Stomach smooth muscle (tissue), 2 donors: ENCODE measurements around the gene RICTOR.

Source experiments
- H3K27ac ChIP-seq: one replicate; pipeline ENCODE4 v1.7.0; 2013; ENCODE audit warnings: mild to moderate bottlenecking, low read length, inconsistent platforms
- H3K27me3 ChIP-seq, 2 donors: one replicate each; pipeline ENCODE4 v1.7.0; 2013; ENCODE audit warnings: low read length in 2 of 2; ENCODE audit not compliant: insufficient read depth in 2 of 2, control insufficient read depth in 1 of 2
- H3K36me3 ChIP-seq, 2 donors: one replicate each; pipeline ENCODE4 v1.7.0; 2013; ENCODE audit warnings: low read length in 2 of 2; ENCODE audit not compliant: control insufficient read depth in 2 of 2, insufficient read depth in 2 of 2
- H3K4me1 ChIP-seq: one replicate; pipeline ENCODE4 v1.7.0; 2013; ENCODE audit warnings: low read length; ENCODE audit not compliant: control insufficient read depth, insufficient read depth
- H3K4me3 ChIP-seq, 2 donors: one replicate each; pipeline ENCODE4 v1.7.0; 2013; ENCODE audit warnings: low read length in 2 of 2
- H3K9ac ChIP-seq, 2 donors: one replicate each; pipeline ENCODE4 v1.7.0; 2013; ENCODE audit warnings: low read length in 2 of 2, mild to moderate bottlenecking in 1 of 2
- H3K9me3 ChIP-seq, 2 donors: one replicate each; pipeline ENCODE4 v1.7.0; 2013; ENCODE audit warnings: low read length in 2 of 2; ENCODE audit not compliant: control insufficient read depth in 2 of 2
- donor health status: healthy.
- donor health status: Pancreatic carcinoma.

RICTOR gene

GRCh38 chr5:38985909-38986452 lies 88.2 kb downstream of the RICTOR start:
- no peak overlapping the region for H3K27ac ChIP-seq
- H3K9ac ChIP-seq: no peak overlapping the region
- H3K4me1 ChIP-seq: no peaks in the 10 kb centered on the region
- no peak overlapping the region for H3K4me3 ChIP-seq
- H3K36me3 ChIP-seq: peaks cover 4 to 5% of the 10 kb centered on the region in 2 donors
- H3K9me3 ChIP-seq: no peaks in the 10 kb centered on the region
- H3K27me3 ChIP-seq: no peaks in the 10 kb centered on the region

GRCh38 chr5:38979535-38979934 lies 94.7 kb downstream of the RICTOR start:
- H3K36me3 ChIP-seq: peaks cover 2 to 4% of the 10 kb centered on the region in 2 donors
- H3K27me3 ChIP-seq: no peaks in the 10 kb centered on the region
- H3K9me3 ChIP-seq: no peaks in the 10 kb centered on the region
- H3K4me3 ChIP-seq: no peak overlapping the region
- no peak overlapping the region for H3K27ac ChIP-seq
- H3K4me1 ChIP-seq: no peaks in the 10 kb centered on the region
- no peak overlapping the region for H3K9ac ChIP-seq

GRCh38 chr5:38978036-38978435 lies 96.2 kb downstream of the RICTOR start:
- peaks cover 2 to 4% of the 10 kb centered on the region in 2 donors for H3K36me3 ChIP-seq
- no peak overlapping the region for H3K4me3 ChIP-seq
- no peak overlapping the region for H3K27ac ChIP-seq
- no peaks in the 10 kb centered on the region for H3K27me3 ChIP-seq
- no peak overlapping the region for H3K9ac ChIP-seq
- H3K9me3 ChIP-seq: no peaks in the 10 kb centered on the region
- H3K4me1 ChIP-seq: no peaks in the 10 kb centered on the region

- H3K27me3 ChIP-seq: no peaks in the 10 kb centered on the region
- no peak overlapping the region for H3K4me3 ChIP-seq
- peaks cover 2 to 17% of the 10 kb centered on the region in 2 donors for H3K36me3 ChIP-seq
Observed at GRCh38 chr5:38968665-38969064, 105.5 kb downstream of the RICTOR start.

GRCh38 chr5:38961691-38962090 lies 112.5 kb downstream of the RICTOR start:
- H3K36me3 ChIP-seq: peaks cover 10 to 28% of the 10 kb centered on the region in 2 donors
- H3K27me3 ChIP-seq: no peaks in the 10 kb centered on the region
- H3K27ac ChIP-seq: no peak overlapping the region
- no peak overlapping the region for H3K9ac ChIP-seq
- H3K9me3 ChIP-seq: no peaks in the 10 kb centered on the region
- H3K4me3 ChIP-seq: no peak overlapping the region
- H3K4me1 ChIP-seq: no peaks in the 10 kb centered on the region

More at GRCh38 chr5:38968665-38969064, 105.5 kb downstream of the RICTOR start:
- Histone ChIP-seq H3K9ac (no peak overlapping the region), H3K9me3 (no peaks in the 10 kb centered on the region), H3K4me1 (no peaks in the 10 kb centered on the region), H3K27ac (no peak overlapping the region)

GRCh38 chr5:38953426-38954012 lies 120.7 kb downstream of the RICTOR start:
- Histone ChIP-seq H3K27ac (no peak overlapping the region), H3K9ac (no peak overlapping the region), H3K9me3 (no peaks in the 10 kb centered on the region), H3K4me3 (no peak overlapping the region), H3K27me3 (no peaks in the 10 kb centered on the region), H3K36me3 (peaks cover 29 to 46% of the 10 kb centered on the region in 2 donors), H3K4me1 (no peaks in the 10 kb centered on the region)

- Histone ChIP-seq H3K27me3 (no peaks in the 10 kb centered on the region), H3K36me3 (peaks cover 33 to 39% of the 10 kb centered on the region in 2 donors), H3K9me3 (no peaks in the 10 kb centered on the region), H3K9ac (no peak overlapping the region), H3K4me3 (no peak overlapping the region), H3K27ac (no peak overlapping the region), H3K4me1 (no peaks in the 10 kb centered on the region)
Observed at GRCh38 chr5:38948501-38948900, 125.7 kb downstream of the RICTOR start.

- Histone ChIP-seq H3K9ac (no peak overlapping the region), H3K4me3 (no peak overlapping the region), H3K36me3 (peaks cover 21 to 26% of the 10 kb centered on the region in 2 donors), H3K27me3 (no peaks in the 10 kb centered on the region), H3K9me3 (no peaks in the 10 kb centered on the region), H3K27ac (no peak overlapping the region), H3K4me1 (no peaks in the 10 kb centered on the region)
Observed at GRCh38 chr5:38944282-38944681, 129.9 kb downstream of the RICTOR start.

- no peaks in the 10 kb centered on the region for H3K27me3 ChIP-seq
- H3K36me3 ChIP-seq: peaks cover 16 to 24% of the 10 kb centered on the region in 2 donors
- no peak overlapping the region for H3K4me3 ChIP-seq
- no peak overlapping the region for H3K9ac ChIP-seq
- no peaks in the 10 kb centered on the region for H3K4me1 ChIP-seq
- H3K27ac ChIP-seq: no peak overlapping the region
- H3K9me3 ChIP-seq: no peaks in the 10 kb centered on the region
Observed at GRCh38 chr5:38941912-38942311, 132.3 kb downstream of the RICTOR start.

GRCh38 chr5:38940230-38940858 lies 133.9 kb downstream of the RICTOR start:
- no peaks in the 10 kb centered on the region for H3K27me3 ChIP-seq
- H3K9ac ChIP-seq: no peak overlapping the region
- no peak overlapping the region for H3K4me3 ChIP-seq
- no peaks in the 10 kb centered on the region for H3K9me3 ChIP-seq
- H3K27ac ChIP-seq: no peak overlapping the region
- no peaks in the 10 kb centered on the region for H3K4me1 ChIP-seq
- H3K36me3 ChIP-seq: peaks cover 14 to 28% of the 10 kb centered on the region in 2 donors

GRCh38 chr5:38938973-38939372 lies 135.2 kb downstream of the RICTOR start:
- Histone ChIP-seq H3K4me3 (no peak overlapping the region), H3K36me3 (peaks cover 6 to 24% of the 10 kb centered on the region in 2 donors), H3K27me3 (no peaks in the 10 kb centered on the region), H3K4me1 (no peaks in the 10 kb centered on the region), H3K9ac (no peak overlapping the region), H3K27ac (no peak overlapping the region), H3K9me3 (no peaks in the 10 kb centered on the region)
